Ectodermal cell (in vitro differentiated cells): Measurements from ENCODE around the gene RBP3.
"Not testable (repeated sequence)": the region's sequence is repeated elsewhere in the genome, so short reads cannot be mapped to it uniquely, and the experiment has no call there.

Source experiments
- H3K27ac ChIP-seq: 2 replicates; pipeline ENCODE4 v1.7.0; 2013; ENCODE audit warnings: mild to moderate bottlenecking, low read depth, low read length; ENCODE audit not compliant: insufficient read depth, poor library complexity, severe bottlenecking
- H3K27me3 ChIP-seq: 2 replicates; pipeline ENCODE4 v1.7.0; 2013; ENCODE audit warnings: mild to moderate bottlenecking, low read length; ENCODE audit not compliant: insufficient read depth, control insufficient read depth, poor library complexity, severe bottlenecking
- H3K36me3 ChIP-seq: one replicate; pipeline ENCODE4 v1.7.0; 2013; ENCODE audit warnings: low read length; ENCODE audit not compliant: control insufficient read depth, insufficient read depth
- H3K4me1 ChIP-seq: one replicate; pipeline ENCODE4 v1.7.0; 2013; ENCODE audit warnings: low read length; ENCODE audit not compliant: control insufficient read depth, insufficient read depth
- H3K4me3 ChIP-seq: 2 replicates; pipeline ENCODE4 v1.7.0; 2013; ENCODE audit warnings: low read depth, low read length, control low read depth; ENCODE audit not compliant: insufficient read depth
- H3K9me3 ChIP-seq: 2 replicates; pipeline ENCODE4 v1.7.0; 2013; ENCODE audit warnings: mild to moderate bottlenecking, low read length, moderate library complexity; ENCODE audit not compliant: control insufficient read depth
- WGBS, 2 experiments: methylation state at CpG; one replicate each; pipeline ENCODE4 v1.1.7; 2013; ENCODE audit warnings: missing lambda C conversion rate in 2 of 2; 5-methylcytosine and 5-hydroxymethylcytosine counted together

The RBP3 gene

GRCh38 chr10:47379901-47380300 is 31.7 kb downstream of the RBP3 start:
- WGBS, 2 experiments: 73% methylated on average over 11 of the region's 11 CpGs
- peaks cover 7% of the 10 kb centered on the region for H3K4me1 ChIP-seq
- peaks cover 39% of the 10 kb centered on the region for H3K27me3 ChIP-seq
- H3K27ac ChIP-seq: no peak overlapping the region
- no peaks in the 10 kb centered on the region for H3K9me3 ChIP-seq
- H3K36me3 ChIP-seq: no peaks in the 10 kb centered on the region
- no peak overlapping the region for H3K4me3 ChIP-seq

DNA sequence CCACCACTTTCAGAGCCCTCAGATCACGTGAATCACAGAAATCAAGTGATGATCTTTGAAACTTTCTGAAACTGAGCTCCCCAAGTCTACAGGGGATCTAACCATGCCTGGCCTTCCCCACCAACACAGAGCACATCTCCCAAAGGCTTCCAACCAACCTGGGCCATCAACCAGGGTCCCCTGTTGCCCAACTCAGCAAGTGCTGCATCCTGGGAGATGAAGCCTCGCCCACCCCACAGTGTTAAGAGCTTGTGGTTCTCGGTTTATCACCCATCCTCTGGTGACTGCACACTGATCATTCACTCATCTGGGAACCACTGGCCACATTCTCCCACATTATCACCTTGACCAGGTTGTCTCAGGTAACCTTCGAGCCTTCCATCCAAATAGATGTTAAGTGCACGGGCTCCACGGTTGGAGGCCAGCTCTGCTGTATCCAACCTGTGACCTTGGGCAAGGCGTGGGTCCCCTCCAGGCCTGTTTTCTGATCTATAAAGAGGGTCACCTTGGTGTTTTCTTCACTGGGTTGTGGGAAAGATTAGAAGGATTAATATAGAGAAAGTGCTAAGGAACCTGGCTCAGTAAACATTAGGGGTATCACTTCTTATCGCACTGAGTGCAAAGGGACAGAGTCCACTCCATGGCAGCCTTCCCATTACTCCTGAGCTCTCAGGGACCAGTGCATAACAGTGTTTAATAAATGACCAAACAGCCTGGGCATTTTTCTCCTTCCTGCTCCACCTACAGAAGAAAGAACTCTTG is 32.4 kb downstream of the RBP3 start:
- H3K27ac ChIP-seq: no peak overlapping the region
- H3K27me3 ChIP-seq: peaks cover 45% of the 10 kb centered on the region
- H3K4me3 ChIP-seq: no peak overlapping the region
- H3K36me3 ChIP-seq: no peaks in the 10 kb centered on the region
- 77 to 79% methylated on average over 8 of the region's 8 CpGs for WGBS, 2 experiments
- no peaks in the 10 kb centered on the region for H3K9me3 ChIP-seq
- peaks cover 9% of the 10 kb centered on the region for H3K4me1 ChIP-seq

GRCh38 chr10:47381103-47381395 is 32.9 kb downstream of the RBP3 start:
- Histone ChIP-seq H3K4me1 (peaks cover 9% of the 10 kb centered on the region), H3K9me3 (no peaks in the 10 kb centered on the region), H3K27ac (no peak overlapping the region), H3K4me3 (no peak overlapping the region), H3K27me3 (peaks cover 48% of the 10 kb centered on the region), H3K36me3 (no peaks in the 10 kb centered on the region)
- 80 to 88% methylated on average over 1 of the region's 1 CpG for WGBS, 2 experiments

DNA sequence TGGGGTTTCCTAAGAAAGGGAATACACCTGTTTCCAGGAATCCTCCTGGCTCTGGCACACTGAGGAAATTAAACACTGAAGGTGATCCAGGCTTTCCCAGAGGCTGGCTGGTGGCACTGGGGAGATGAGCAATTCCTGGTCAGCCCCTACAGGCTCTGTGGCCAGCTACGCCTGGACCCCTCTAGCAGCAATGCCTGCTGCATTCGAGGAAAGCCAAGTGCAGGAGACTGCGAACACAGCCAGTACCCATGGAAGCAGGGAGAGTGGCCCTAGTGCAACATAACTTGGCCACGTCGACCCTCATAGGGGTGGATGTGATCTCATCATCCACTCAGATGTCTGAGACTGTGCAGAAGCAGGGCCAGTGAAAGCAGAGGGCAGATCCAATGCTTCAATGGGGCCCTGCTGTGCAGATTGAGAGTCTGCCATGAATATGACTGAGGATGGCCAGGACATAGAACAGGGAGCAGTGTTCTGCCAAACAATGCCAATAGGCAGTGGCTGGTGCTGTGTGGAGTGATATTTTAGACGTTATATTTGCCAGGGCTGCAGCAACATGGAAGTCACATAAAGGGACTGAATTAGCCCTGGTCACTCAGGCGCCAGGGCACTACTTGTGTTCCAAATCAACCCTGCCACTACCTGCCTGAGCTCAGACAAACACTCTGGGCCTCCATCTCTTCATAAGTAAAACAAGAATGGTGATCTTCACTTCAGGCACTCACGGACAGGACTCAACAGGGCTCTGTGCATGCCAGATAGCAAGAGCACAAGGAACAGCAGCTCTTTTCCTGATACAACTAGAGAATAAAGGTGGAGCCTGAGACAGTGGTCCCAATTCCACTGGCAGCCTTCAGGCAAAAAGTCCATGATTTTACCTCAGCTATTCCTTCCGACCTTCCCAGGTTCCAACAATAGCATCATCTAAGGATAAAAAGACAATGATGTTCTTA is 33.5 kb downstream of the RBP3 start:
- Histone ChIP-seq H3K4me1 (peaks cover 9% of the 10 kb centered on the region), H3K27ac (no peak overlapping the region), H3K36me3 (no peaks in the 10 kb centered on the region), H3K27me3 (peaks cover 48% of the 10 kb centered on the region), H3K4me3 (no peak overlapping the region), H3K9me3 (no peaks in the 10 kb centered on the region)
- 78 to 86% methylated on average over 9 of the region's 9 CpGs for WGBS, 2 experiments

DNA sequence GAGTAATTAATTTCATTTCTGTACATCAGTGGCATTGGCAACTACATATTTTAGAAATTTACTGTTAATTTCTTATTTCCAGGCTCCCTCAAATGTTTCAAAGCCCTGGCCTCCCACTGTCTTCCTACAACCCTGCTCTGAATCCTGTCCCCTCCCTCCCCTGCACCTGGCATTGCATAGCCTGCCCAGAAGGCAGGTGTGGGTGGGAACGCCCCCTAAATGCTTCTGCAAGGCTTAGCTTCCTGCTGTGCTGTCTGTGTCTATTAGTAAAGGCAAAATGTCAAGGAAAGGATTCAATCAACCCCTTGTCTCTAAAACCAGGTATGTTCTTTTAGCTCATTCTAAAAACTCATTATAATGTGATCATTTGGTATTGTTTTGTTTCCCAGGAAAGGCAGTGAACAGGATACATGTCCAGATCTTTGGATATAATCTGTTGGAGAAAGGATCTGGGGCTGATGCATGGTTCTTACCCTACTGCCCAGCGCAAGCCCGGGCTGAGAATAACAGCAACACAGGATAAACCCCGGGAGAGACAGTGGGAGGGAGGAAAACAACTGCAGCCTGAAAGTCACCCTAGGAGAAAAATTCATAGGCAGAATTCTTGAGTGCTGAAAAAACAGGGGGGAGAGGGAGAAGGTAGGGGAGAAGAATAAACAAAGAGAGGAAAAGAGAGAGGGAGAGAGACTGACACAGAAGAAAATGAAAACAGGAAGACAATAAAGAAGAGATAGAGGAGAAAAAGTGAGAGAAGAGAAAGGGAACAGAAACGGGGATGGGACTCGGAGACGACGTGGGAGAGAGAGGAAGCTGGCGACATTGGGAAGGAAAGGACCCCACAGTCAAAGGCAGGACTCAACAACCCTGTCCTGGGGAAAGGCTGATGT is 35.3 kb downstream of the RBP3 start:
- 2 to 4% methylated on average over 9 of the region's 9 CpGs for WGBS, 2 experiments
- no peak overlapping the region for H3K27ac ChIP-seq

GRCh38 chr10:47384148-47384921 is 36.2 kb downstream of the RBP3 start, which contains the start of gene ZNF488:
Gene ZNF488, minus strand, starts transcription at chr10:47384293. Its CDS starts 15,464 bp downstream, at chr10:47368829.
- 0 to 1% methylated on average over 74 to 75 of the region's 75 CpGs for WGBS, 2 experiments
- peaks cover 9% of the 10 kb centered on the region for H3K4me1 ChIP-seq
- H3K36me3 ChIP-seq: no peaks in the 10 kb centered on the region
- H3K4me3 ChIP-seq: peak within 1 kb of the TSS; percentile 68
- no peaks in the 10 kb centered on the region for H3K9me3 ChIP-seq
- no peak within 1 kb of the TSS for H3K27ac ChIP-seq
- peaks cover 48% of the 10 kb centered on the region for H3K27me3 ChIP-seq

More for the DNA sequence above, 35.3 kb downstream of the RBP3 start:
- H3K27me3 ChIP-seq: peaks cover 48% of the 10 kb centered on the region
- peak overlapping the region; percentile 68 for H3K4me3 ChIP-seq
- H3K4me1 ChIP-seq: peaks cover 9% of the 10 kb centered on the region
- H3K9me3 ChIP-seq: no peaks in the 10 kb centered on the region
- no peaks in the 10 kb centered on the region for H3K36me3 ChIP-seq

DNA sequence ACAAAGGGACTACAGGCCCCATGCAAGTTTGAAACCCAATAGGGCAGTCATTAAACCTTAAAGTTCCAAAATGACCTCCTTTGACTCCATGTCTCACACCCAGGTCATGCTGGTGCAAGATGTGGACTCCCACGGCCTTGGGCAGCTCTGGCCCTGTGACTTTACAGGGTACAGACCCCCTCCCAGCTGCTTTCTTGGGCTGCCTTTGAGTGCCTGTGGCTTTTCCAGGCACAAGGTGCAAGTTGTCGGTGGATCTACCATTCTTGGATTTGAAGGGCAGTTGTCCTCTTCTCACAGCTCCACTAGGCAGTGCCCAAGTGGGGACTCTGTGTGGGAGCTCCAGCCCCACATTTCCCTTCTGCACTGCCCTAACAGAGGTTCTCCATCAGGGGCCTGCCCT is 37.9 kb downstream of the RBP3 start:
- not testable (repeated sequence) for H3K4me3 ChIP-seq, H3K4me1 ChIP-seq, H3K9me3 ChIP-seq, H3K36me3 ChIP-seq, H3K27ac ChIP-seq
- 90 to 96% methylated on average over 2 of the region's 2 CpGs for WGBS, 2 experiments
- H3K27me3 ChIP-seq: peaks cover 43% of the 10 kb centered on the region

DNA sequence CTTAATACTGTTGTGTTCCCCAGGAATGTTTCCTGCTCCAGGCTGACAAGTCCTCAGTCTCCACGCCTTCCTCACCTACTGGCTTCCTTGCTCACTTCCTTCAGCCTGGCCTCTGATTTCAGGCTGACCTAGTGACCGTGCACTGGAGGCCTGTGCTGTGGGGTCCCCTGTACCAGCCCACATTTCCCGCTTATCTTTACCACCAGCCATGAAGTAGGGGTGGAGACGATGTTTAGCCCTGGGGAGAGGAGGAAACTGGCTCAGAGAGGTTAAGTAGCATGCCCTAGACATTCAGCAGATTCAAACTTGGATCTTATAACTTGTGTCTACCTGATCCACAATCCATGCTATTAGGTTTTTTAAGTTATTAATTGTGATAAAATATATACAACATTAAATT is 40.7 kb downstream of the RBP3 start:
- H3K27me3 ChIP-seq: peaks cover 20% of the 10 kb centered on the region
- no peak overlapping the region for H3K4me3 ChIP-seq
- no peaks in the 10 kb centered on the region for H3K36me3 ChIP-seq
- WGBS, 2 experiments: 85 to 99% methylated on average over 4 of the region's 4 CpGs
- no peaks in the 10 kb centered on the region for H3K9me3 ChIP-seq
- H3K27ac ChIP-seq: no peak overlapping the region
- H3K4me1 ChIP-seq: peaks cover 5% of the 10 kb centered on the region

GRCh38 chr10:47389619-47390018 is 41.5 kb downstream of the RBP3 start:
- H3K36me3 ChIP-seq: no peaks in the 10 kb centered on the region
- no peak overlapping the region for H3K4me3 ChIP-seq
- 93 to 97% methylated on average over 3 of the region's 3 CpGs for WGBS, 2 experiments
- H3K4me1 ChIP-seq: peaks cover 4% of the 10 kb centered on the region
- peaks cover 12% of the 10 kb centered on the region for H3K27me3 ChIP-seq
- no peaks in the 10 kb centered on the region for H3K9me3 ChIP-seq
- H3K27ac ChIP-seq: no peak overlapping the region
